Upper lobe of left lung (tissue), 4 donors: Measurements from ENCODE around the gene DPP6.
"Not testable (repeated sequence)": the region's sequence is repeated elsewhere in the genome, so short reads cannot be mapped to it uniquely, and the experiment has no call there.

Experiments
- CTCF ChIP-seq, 6 experiments: fragments of 450-650 bp in 4 of 6; fragments of 200-600 bp in 2 of 6; sonication (generic) in 2 of 6; IDR thresholded peaks; one replicate each; pipeline ENCODE4 v1.5.1; 2016 to 2019; ENCODE audit warnings: antibody characterized with exemption in 6 of 6
- POLR2AphosphoS5 ChIP-seq, 2 donors: sonication (generic); formaldehyde crosslinking; IDR thresholded peaks; one replicate each; pipeline ENCODE4 v1.5.1; 2017; ENCODE audit warnings: antibody characterized with exemption in 2 of 2

DNA sequence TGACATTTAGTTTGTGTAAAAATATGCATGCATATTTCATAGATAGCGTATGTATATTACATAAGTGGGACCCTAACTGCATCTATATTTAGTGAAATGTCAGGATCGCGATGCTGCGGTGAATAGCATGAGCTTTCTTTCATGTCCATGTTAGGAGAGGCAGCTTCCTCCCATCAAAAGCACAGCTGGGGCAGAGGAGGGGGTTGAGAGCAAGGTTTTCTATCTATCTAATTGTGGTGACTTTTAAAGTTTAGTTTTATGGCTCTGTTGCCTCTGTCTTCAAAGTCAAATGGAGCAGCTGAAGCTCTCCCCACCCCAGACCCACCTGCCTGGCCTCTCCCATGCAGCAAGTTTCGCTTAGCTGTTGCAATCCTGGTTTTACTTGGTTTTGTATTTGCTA is 1.8 kb upstream of the DPP6 start:
- not testable (repeated sequence) for TF ChIP-seq CTCF, POLR2AphosphoS5 (IDR thresholded peaks at IDR 0.05)
